GM15510 (cell line): ENCODE results near the gene TTLL10.

ENCODE experiments used
- POLR2A ChIP-seq: IDR thresholded peaks from 3 replicates; pipeline ENCODE4 v1.6.1; 2011; ENCODE audit warnings: borderline replicate concordance; ENCODE audit not compliant: insufficient read length; ENCODE audit errors: extremely low read depth

Gene TTLL10

GRCh38 chr1:1149416-1149815 is 24.3 kb upstream of the TTLL10 start:
- no peak for TF ChIP-seq POLR2A

GRCh38 chr1:1150100-1150499 is 23.6 kb upstream of the TTLL10 start:
- no peak for TF ChIP-seq POLR2A

- TF ChIP-seq POLR2A: no peak
Observed at GRCh38 chr1:1151306-1151705, 22.4 kb upstream of the TTLL10 start.

GRCh38 chr1:1153874-1154273 is 19.8 kb upstream of the TTLL10 start:
- no peak for TF ChIP-seq POLR2A

GRCh38 chr1:1155258-1155657 is 18.4 kb upstream of the TTLL10 start:
- TF ChIP-seq POLR2A: no peak

GRCh38 chr1:1156140-1157032 is 17.3 kb upstream of the TTLL10 start:
- TF ChIP-seq POLR2A: no peak

GRCh38 chr1:1157033-1157365 is 16.7 kb upstream of the TTLL10 start:
- no peak for TF ChIP-seq POLR2A

GRCh38 chr1:1157426-1157913 is 16.2 kb upstream of the TTLL10 start:
- TF ChIP-seq POLR2A: peak; percentile 52

- peak; percentile 52 for TF ChIP-seq POLR2A
Observed at GRCh38 chr1:1157914-1158710, 15.6 kb upstream of the TTLL10 start.

- no peak for TF ChIP-seq POLR2A
Observed at GRCh38 chr1:1160281-1160930, 13.3 kb upstream of the TTLL10 start.

GRCh38 chr1:1161078-1161682 is 12.5 kb upstream of the TTLL10 start:
- TF ChIP-seq POLR2A: no peak

- TF ChIP-seq POLR2A: no peak
Observed at GRCh38 chr1:1161683-1162079, 12.0 kb upstream of the TTLL10 start.

GRCh38 chr1:1162597-1163537 is 10.8 kb upstream of the TTLL10 start:
- no peak for TF ChIP-seq POLR2A
